ENCODE measurements around the gene RAB4A.

RAB4A gene

DNA sequence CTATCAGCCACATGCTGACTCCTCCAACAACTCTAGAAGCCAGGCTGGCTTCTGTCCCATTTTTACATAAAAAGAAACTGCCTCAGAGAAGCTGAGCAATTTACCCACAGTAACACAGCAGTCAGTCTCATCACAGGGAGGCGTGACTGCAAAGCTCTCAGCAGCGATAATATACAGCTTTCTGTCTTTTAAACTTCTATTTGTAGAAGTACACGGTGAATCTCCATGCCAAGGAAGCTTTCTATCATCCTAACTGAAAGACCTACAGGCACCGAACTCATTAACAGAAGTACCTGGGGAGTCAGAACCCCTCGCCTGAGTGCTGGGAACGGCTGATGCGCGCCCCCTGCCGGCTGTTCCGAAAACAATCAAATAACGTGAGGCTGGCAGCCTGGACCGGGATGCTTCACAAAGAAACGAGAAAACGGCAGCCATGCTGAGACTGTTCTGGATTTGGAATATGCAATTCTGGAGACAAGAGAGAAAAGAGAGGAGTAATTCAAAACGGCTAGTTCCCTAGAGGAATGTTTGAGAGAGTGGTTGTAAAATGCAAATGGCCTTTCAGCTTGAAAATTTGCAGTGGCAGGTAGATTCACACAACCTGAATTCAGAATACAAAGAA, 43.5 kb upstream of the RAB4A start:
- no peak overlapping the region for H3K4me3 ChIP-seq (replicated peaks in 1 of 2; ENCODE audit: low read depth in 2 of 2, low read length in 2 of 2)
- DNase-seq (ENCODE audit: low read depth in 2 of 2) = peak; percentile 75 to 88
- TF ChIP-seq, protein P1, sequence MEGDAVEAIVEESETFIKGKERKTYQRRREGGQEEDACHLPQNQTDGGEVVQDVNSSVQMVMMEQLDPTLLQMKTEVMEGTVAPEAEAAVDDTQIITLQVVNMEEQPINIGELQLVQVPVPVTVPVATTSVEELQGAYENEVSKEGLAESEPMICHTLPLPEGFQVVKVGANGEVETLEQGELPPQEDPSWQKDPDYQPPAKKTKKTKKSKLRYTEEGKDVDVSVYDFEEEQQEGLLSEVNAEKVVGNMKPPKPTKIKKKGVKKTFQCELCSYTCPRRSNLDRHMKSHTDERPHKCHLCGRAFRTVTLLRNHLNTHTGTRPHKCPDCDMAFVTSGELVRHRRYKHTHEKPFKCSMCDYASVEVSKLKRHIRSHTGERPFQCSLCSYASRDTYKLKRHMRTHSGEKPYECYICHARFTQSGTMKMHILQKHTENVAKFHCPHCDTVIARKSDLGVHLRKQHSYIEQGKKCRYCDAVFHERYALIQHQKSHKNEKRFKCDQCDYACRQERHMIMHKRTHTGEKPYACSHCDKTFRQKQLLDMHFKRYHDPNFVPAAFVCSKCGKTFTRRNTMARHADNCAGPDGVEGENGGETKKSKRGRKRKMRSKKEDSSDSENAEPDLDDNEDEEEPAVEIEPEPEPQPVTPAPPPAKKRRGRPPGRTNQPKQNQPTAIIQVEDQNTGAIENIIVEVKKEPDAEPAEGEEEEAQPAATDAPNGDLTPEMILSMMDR (IDR thresholded peaks at IDR 0.05; ENCODE audit: low read depth, low read length) = peak; percentile 78

DNA sequence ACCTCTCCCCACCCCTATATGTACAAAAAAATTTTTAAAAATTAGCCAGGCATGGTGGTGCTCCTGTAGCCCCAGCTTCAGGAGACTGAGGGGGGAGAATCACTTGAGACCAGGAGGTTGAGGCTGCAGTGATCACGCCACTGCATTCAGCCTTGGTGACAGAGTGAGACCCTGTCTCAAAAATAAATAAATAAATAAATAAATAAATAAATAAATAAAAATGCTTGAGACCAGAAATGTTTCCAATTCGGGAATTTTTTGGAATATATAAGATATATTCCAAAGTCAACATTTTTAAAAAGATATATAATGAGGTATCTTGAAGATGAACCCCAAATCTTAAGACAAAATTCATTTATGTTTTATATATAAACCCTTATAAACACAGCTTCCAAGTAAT, 42.4 kb upstream of the RAB4A start:
- TF ChIP-seq, protein P1 (IDR thresholded peaks at IDR 0.05; ENCODE audit: low read depth, low read length) = no peak
- DNase-seq (ENCODE audit: low read depth in 2 of 2) = no peak
- H3K4me3 ChIP-seq (replicated peaks in 1 of 2; ENCODE audit: low read depth in 2 of 2, low read length in 2 of 2) = no peak overlapping the region

DNA sequence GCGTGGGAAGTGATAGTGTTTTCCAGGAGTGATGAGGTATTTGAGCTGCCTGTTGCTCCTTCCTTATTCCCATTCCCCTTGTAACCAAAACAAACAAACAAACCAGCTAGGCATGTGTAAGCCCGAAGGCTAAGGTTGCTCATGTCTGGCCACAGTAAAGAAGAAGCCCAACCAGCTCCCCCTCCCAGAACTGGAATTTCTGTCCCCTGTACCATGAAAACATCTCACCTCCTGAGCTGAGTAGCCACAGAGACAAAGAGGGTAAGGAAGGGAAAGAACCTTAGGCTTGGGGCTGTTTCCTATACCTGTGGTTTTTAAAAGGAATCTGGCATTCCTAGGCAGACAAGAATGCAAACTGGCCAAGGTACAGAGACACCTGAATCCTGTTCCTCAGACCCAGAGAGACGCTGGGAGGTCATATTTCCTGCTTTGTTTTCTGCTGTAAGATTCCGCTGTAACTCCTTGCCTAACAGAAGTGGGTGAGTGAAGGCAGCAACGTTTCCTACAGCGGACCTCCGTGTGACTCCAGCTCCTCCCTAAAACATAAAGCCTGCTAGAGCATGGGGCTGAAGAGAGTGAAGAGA, 41.7 kb upstream of the RAB4A start:
- H3K4me3 ChIP-seq (replicated peaks in 1 of 2; ENCODE audit: low read depth in 2 of 2, low read length in 2 of 2) = no peak overlapping the region
- TF ChIP-seq, protein P1 (IDR thresholded peaks at IDR 0.05; ENCODE audit: low read depth, low read length) = no peak
- DNase-seq (ENCODE audit: low read depth in 2 of 2) = peak; percentile 38 to 70

DNA sequence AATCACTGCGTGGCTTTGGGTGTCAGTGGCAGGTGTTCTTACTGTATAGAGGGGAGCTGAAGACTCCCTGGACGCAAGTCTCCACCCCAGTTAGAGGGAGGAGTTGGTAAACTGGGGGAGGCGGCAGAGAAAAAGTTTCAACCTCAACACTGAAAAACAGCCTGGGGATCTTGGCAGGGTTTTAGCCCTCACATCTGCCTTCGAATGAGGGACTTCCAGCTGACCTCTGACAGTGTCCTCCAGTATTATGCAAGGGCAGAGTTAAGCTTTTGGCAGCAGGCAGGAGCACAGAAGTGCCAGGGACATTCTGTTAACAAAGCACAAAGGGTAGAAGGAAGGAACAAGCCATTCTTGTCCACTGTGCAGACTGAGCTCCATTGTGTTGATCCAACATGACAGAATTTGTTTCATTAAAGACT, 41.2 kb upstream of the RAB4A start:
- peak; percentile 34 to 90 for DNase-seq (ENCODE audit: low read depth in 2 of 2)
- H3K4me3 ChIP-seq (replicated peaks in 1 of 2; ENCODE audit: low read depth in 2 of 2, low read length in 2 of 2) = no peak overlapping the region
- TF ChIP-seq, protein P1 (IDR thresholded peaks at IDR 0.05; ENCODE audit: low read depth, low read length) = no peak

DNA sequence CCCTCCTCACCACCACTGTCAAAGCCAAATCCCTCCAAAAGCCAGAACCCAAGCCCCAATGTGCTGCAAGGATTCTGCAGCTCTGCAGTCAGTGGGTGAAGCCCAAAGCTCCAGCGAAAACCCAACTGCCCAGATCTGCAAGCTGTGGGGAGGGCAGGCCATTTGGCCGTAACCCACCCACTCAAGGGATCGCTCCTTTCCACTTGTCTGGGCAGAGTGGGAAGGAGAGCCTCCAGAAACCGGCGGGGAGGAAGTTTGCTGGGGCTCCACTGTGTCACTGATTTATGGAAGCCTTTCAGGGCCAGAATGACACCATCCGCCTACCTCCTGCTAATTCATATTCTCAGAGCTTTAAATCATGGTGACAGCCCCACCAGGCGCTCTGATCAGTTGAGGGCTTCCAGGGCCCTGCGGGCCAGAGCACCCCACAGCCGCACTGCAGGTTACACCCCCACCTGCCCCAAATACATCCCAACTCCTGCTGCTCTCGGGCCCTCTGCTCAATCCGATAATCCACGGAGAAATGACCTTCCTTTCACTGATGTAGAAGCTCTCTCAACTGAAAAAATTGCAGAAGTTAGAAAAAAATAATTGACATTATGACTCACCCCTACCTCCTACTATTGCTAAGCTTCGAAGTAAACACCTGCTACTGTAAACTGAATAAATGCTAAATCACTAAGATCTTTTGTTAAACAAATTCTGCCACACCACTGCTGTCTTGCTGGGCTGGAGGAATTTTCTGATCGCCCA, 40.6 kb upstream of the RAB4A start:
- no peak overlapping the region for H3K4me3 ChIP-seq (replicated peaks in 1 of 2; ENCODE audit: low read depth in 2 of 2, low read length in 2 of 2)
- no peak for DNase-seq (ENCODE audit: low read depth in 2 of 2)

DNA sequence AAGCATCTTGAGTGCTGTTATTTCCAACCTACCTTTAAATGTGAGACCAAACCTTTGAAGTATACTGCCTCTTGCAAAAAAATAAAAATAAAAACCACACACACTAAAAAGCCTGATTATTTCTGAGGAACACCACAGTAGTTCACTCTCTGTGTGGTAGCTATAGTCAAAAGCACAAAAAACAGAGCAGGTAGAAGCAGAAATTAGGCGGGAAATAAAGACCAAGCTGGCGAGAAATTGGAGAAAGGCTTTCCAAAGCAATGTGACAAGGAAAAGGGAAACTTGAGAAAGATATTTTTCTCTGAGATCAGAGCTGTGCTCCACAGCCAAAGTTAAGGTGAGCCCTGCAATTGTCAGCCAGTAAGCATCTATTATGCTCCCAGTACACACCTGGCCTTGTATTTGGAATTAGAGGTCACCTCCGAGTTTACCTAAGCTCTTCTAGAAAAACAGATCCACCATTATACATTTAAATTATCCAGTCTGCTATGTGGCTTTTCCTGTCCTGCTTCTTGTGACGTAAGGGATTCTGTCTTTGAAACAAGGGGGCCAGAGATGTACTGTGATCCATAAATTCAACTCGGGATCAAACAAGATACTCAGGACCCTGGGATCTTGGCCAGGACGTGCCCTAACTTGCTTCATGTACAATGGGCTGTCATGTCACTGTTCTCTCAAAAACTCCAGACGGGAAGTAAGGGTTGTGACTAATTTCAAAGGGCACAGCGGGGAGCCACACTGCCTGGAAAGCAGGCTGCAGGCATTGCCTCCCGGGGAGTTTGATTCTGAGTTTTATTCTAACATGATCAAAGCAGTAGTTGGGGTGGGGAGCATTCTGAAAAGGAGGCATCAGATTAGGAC, 39.8 kb upstream of the RAB4A start:
- DNase-seq (ENCODE audit: low read depth in 2 of 2) = peak; percentile 23 to 31
- H3K4me3 ChIP-seq (replicated peaks in 1 of 2; ENCODE audit: low read depth in 2 of 2, low read length in 2 of 2) = no peak overlapping the region
- TF ChIP-seq, protein P1 (IDR thresholded peaks at IDR 0.05; ENCODE audit: low read depth, low read length) = no peak

More for the DNA sequence above, 40.6 kb upstream of the RAB4A start:
- TF ChIP-seq, protein P1 (IDR thresholded peaks at IDR 0.05; ENCODE audit: low read depth, low read length) = no peak
